ENCODE results near the gene SSU72.
"Not testable (repeated sequence)": the region's sequence is repeated elsewhere in the genome, so short reads cannot be mapped to it uniquely, and the experiment has no call there.

SSU72 gene

GRCh38 chr1:1559066-1559465 lies 15.6 kb downstream of the SSU72 start:
- CTCF ChIA-PET: interaction anchor here (0.6 to 1.3 kb wide), 3 partner anchors 10 to 26 kb away, joined by 3 read pairs; no protein-coding TSS in a partner anchor
- no peak overlapping the region for H3K27ac ChIP-seq (ENCODE audit: insufficient read depth in 1 of 2, low read depth in 1 of 2, low read length in 2 of 2, poor library complexity in 1 of 2, severe bottlenecking in 2 of 2)

GRCh38 chr1:1558591-1558990 lies 16.1 kb downstream of the SSU72 start:
- 94% methylated on average over 4 of the region's 4 CpGs for WGBS (ENCODE audit: insufficient coverage)
- DNase-seq: no peak
- no peaks in the 10 kb centered on the region for H3K27me3 ChIP-seq (replicated peaks in 2 of 5; ENCODE audit: control insufficient read depth in 4 of 5, insufficient read depth in 5 of 5, low read length in 4 of 5)
- ChIA-PET CTCF (interaction anchor here (0.6 to 1.3 kb wide), 3 partner anchors 10 to 36 kb away, joined by 3 to 4 read pairs (median 3); no protein-coding TSS in a partner anchor), POLR2A (interaction anchor here (1.3 kb wide), 1 partner anchor 12 kb away, joined by 3 read pairs; no protein-coding TSS in a partner anchor)
- H3K4me1 ChIP-seq (ENCODE audit: control extremely low read depth in 1 of 4, control insufficient read depth in 4 of 4, insufficient read depth in 4 of 4, low read length in 3 of 4): no peaks in the 10 kb centered on the region
- no peaks in the 10 kb centered on the region for H3K9me3 ChIP-seq (ENCODE audit: control extremely low read depth in 1 of 5, control insufficient read depth in 4 of 5, insufficient read depth in 2 of 5, low read depth in 1 of 5, low read length in 4 of 5)
- H3K27ac ChIP-seq (ENCODE audit: insufficient read depth in 1 of 2, low read depth in 1 of 2, low read length in 2 of 2, poor library complexity in 1 of 2, severe bottlenecking in 2 of 2): no peak overlapping the region
- peaks cover 0 to 63% (median 34%) of the 10 kb centered on the region in 4 experiments for H3K36me3 ChIP-seq (ENCODE audit: control insufficient read depth in 4 of 4, insufficient read depth in 4 of 4, low read length in 3 of 4)
- no peak overlapping the region for H3K4me3 ChIP-seq (ENCODE audit: control insufficient read depth in 1 of 7, extremely low read depth in 1 of 7, insufficient read depth in 4 of 7, low read depth in 2 of 7, low read length in 6 of 7)

More at GRCh38 chr1:1559066-1559465, 15.6 kb downstream of the SSU72 start:
- Histone ChIP-seq H3K27me3 (replicated peaks in 2 of 5; ENCODE audit: control insufficient read depth in 4 of 5, insufficient read depth in 5 of 5, low read length in 4 of 5) (no peaks in the 10 kb centered on the region), H3K4me3 (ENCODE audit: control insufficient read depth in 1 of 7, extremely low read depth in 1 of 7, insufficient read depth in 4 of 7, low read depth in 2 of 7, low read length in 6 of 7) (no peak overlapping the region), H3K36me3 (ENCODE audit: control insufficient read depth in 4 of 4, insufficient read depth in 4 of 4, low read length in 3 of 4) (peaks cover 0 to 67% (median 38%) of the 10 kb centered on the region in 4 experiments), H3K4me1 (ENCODE audit: control extremely low read depth in 1 of 4, control insufficient read depth in 4 of 4, insufficient read depth in 4 of 4, low read length in 3 of 4) (no peaks in the 10 kb centered on the region), H3K9me3 (ENCODE audit: control extremely low read depth in 1 of 5, control insufficient read depth in 4 of 5, insufficient read depth in 2 of 5, low read depth in 1 of 5, low read length in 4 of 5) (no peaks in the 10 kb centered on the region)
- no peak for DNase-seq
- POLR2A ChIA-PET: interaction anchor here (1.3 kb wide), 1 partner anchor 11 kb away, joined by 3 read pairs; no protein-coding TSS in a partner anchor
- 93% methylated on average over 16 of the region's 17 CpGs for WGBS (ENCODE audit: insufficient coverage)

- 97% methylated on average over 7 of the region's 7 CpGs for WGBS (ENCODE audit: insufficient coverage)
- POLR2A ChIA-PET: not testable (repeated sequence)
Measured at GRCh38 chr1:1557688-1558087, 17.0 kb downstream of the SSU72 start.

DNA sequence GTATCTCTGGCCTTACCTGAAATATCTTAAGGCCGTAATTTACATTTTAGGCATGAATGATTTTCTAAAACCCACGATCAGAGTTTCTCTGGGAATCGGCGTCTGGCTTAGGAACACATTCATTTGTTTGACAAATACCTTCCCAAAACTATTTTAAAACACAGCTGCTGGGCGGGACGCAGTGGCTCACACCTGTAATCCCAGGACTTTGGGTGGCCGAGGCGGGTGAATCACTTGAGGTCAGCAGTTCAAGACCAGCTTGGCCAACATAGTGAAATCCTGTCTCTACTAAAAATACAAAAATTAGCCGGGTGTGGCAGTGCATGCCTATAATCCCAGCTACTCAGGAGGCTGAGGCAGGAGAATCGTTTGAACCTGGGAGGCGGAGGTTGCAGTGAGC lies 17.7 kb downstream of the SSU72 start:
- POLR2A ChIA-PET; DNase-seq; H3K9me3 ChIP-seq (ENCODE audit: control extremely low read depth in 1 of 5, control insufficient read depth in 4 of 5, insufficient read depth in 2 of 5, low read depth in 1 of 5, low read length in 4 of 5); H3K4me3 ChIP-seq (ENCODE audit: control insufficient read depth in 1 of 7, extremely low read depth in 1 of 7, insufficient read depth in 4 of 7, low read depth in 2 of 7, low read length in 6 of 7); H3K4me1 ChIP-seq (ENCODE audit: control extremely low read depth in 1 of 4, control insufficient read depth in 4 of 4, insufficient read depth in 4 of 4, low read length in 3 of 4); H3K27me3 ChIP-seq (replicated peaks in 2 of 5; ENCODE audit: control insufficient read depth in 4 of 5, insufficient read depth in 5 of 5, low read length in 4 of 5); H3K27ac ChIP-seq (ENCODE audit: insufficient read depth in 1 of 2, low read depth in 1 of 2, low read length in 2 of 2, poor library complexity in 1 of 2, severe bottlenecking in 2 of 2): not testable (repeated sequence)
- CTCF ChIA-PET: interaction anchor here (0.8 to 1.7 kb wide), 4 partner anchors 9 to 15 kb away, joined by 3 to 8 read pairs (median 4); no protein-coding TSS in a partner anchor
- WGBS (ENCODE audit: insufficient coverage): 96% methylated on average over 7 of the region's 11 CpGs
- H3K36me3 ChIP-seq (ENCODE audit: control insufficient read depth in 4 of 4, insufficient read depth in 4 of 4, low read length in 3 of 4): peaks cover 0 to 52% (median 21%) of the 10 kb centered on the region in 4 experiments

More at GRCh38 chr1:1557688-1558087, 17.0 kb downstream of the SSU72 start:
- not testable (repeated sequence) for H3K27me3 ChIP-seq (replicated peaks in 2 of 5; ENCODE audit: control insufficient read depth in 4 of 5, insufficient read depth in 5 of 5, low read length in 4 of 5); DNase-seq; H3K27ac ChIP-seq (ENCODE audit: insufficient read depth in 1 of 2, low read depth in 1 of 2, low read length in 2 of 2, poor library complexity in 1 of 2, severe bottlenecking in 2 of 2); H3K4me3 ChIP-seq (ENCODE audit: control insufficient read depth in 1 of 7, extremely low read depth in 1 of 7, insufficient read depth in 4 of 7, low read depth in 2 of 7, low read length in 6 of 7); H3K4me1 ChIP-seq (ENCODE audit: control extremely low read depth in 1 of 4, control insufficient read depth in 4 of 4, insufficient read depth in 4 of 4, low read length in 3 of 4); H3K9me3 ChIP-seq (ENCODE audit: control extremely low read depth in 1 of 5, control insufficient read depth in 4 of 5, insufficient read depth in 2 of 5, low read depth in 1 of 5, low read length in 4 of 5)
- peaks cover 0 to 55% (median 28%) of the 10 kb centered on the region in 4 experiments for H3K36me3 ChIP-seq (ENCODE audit: control insufficient read depth in 4 of 4, insufficient read depth in 4 of 4, low read length in 3 of 4)
- CTCF ChIA-PET: interaction anchor here (0.8 to 1.1 kb wide), 2 partner anchors 8 to 11 kb away, joined by 3 to 4 read pairs; no protein-coding TSS in a partner anchor

- Histone ChIP-seq H3K4me3 (ENCODE audit: control insufficient read depth in 1 of 7, extremely low read depth in 1 of 7, insufficient read depth in 4 of 7, low read depth in 2 of 7, low read length in 6 of 7) (no peak overlapping the region), H3K36me3 (ENCODE audit: control insufficient read depth in 4 of 4, insufficient read depth in 4 of 4, low read length in 3 of 4) (peaks cover 0 to 51% (median 17%) of the 10 kb centered on the region in 4 experiments), H3K27me3 (replicated peaks in 2 of 5; ENCODE audit: control insufficient read depth in 4 of 5, insufficient read depth in 5 of 5, low read length in 4 of 5) (no peaks in the 10 kb centered on the region), H3K27ac (ENCODE audit: insufficient read depth in 1 of 2, low read depth in 1 of 2, low read length in 2 of 2, poor library complexity in 1 of 2, severe bottlenecking in 2 of 2) (no peak overlapping the region), H3K4me1 (ENCODE audit: control extremely low read depth in 1 of 4, control insufficient read depth in 4 of 4, insufficient read depth in 4 of 4, low read length in 3 of 4) (no peaks in the 10 kb centered on the region), H3K9me3 (ENCODE audit: control extremely low read depth in 1 of 5, control insufficient read depth in 4 of 5, insufficient read depth in 2 of 5, low read depth in 1 of 5, low read length in 4 of 5) (no peaks in the 10 kb centered on the region)
- WGBS (ENCODE audit: insufficient coverage): 96% methylated on average over 4 of the region's 6 CpGs
- CTCF ChIA-PET: interaction anchor here (1.1 to 1.7 kb wide), 3 partner anchors 9 to 14 kb away, joined by 3 to 8 read pairs (median 4); no protein-coding TSS in a partner anchor
- POLR2A ChIA-PET: no interaction called here
- no peak for DNase-seq
Measured at GRCh38 chr1:1556505-1556904, 18.2 kb downstream of the SSU72 start.

DNA sequence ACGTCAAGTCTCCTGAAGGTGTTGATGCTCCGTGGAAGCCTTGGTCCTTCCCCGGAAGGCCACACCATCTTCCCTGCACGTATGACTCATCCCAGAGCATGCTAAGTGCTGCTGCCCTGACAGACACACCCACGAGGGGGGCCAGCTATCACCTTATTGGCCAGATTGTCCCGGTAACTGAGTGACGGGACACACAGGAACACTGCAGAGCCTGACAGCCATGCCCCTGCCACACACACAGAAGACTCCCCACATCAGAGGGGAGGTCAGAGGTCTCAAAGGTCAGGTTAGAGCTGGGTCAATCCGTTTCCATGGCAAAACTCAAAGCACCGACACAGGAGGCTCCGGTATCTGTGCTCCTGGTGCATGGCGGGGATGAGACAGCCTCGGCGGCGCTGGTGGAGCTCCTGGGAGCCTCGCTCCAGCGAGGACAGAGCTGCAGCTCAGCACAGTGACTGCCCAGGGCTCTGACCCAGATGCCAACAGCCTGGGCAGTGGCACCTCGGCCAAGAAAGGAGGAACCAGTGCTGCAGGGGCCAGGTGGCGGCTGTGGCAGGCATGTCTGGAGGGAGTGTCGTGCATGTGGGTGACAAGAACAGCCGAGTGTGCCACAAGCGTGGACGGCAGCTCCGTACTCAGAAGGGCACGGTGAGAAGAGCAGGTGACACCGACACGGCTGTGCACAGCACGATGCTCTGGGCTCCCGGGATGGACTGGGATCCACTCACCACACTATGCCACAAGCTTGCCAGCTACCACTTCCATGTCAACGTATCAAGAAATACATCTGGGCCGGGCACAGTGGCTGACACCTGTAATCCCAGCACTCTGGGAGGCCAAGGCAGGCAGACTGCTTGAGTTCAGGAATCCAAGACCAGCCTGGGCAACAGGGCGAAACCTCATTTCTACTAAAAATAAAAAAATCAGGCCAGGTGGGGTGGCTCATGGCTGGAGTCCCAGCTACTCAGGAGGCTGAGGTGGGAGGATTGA lies 19.4 kb downstream of the SSU72 start:
- POLR2A ChIA-PET: no interaction called here

More for the DNA sequence above, 19.4 kb downstream of the SSU72 start:
- Histone ChIP-seq H3K36me3 (ENCODE audit: control insufficient read depth in 4 of 4, insufficient read depth in 4 of 4, low read length in 3 of 4) (peaks cover 0 to 46% (median 13%) of the 10 kb centered on the region in 4 experiments), H3K4me3 (ENCODE audit: control insufficient read depth in 1 of 7, extremely low read depth in 1 of 7, insufficient read depth in 4 of 7, low read depth in 2 of 7, low read length in 6 of 7) (no peak overlapping the region), H3K27me3 (replicated peaks in 2 of 5; ENCODE audit: control insufficient read depth in 4 of 5, insufficient read depth in 5 of 5, low read length in 4 of 5) (no peaks in the 10 kb centered on the region), H3K4me1 (ENCODE audit: control extremely low read depth in 1 of 4, control insufficient read depth in 4 of 4, insufficient read depth in 4 of 4, low read length in 3 of 4) (no peaks in the 10 kb centered on the region), H3K27ac (ENCODE audit: insufficient read depth in 1 of 2, low read depth in 1 of 2, low read length in 2 of 2, poor library complexity in 1 of 2, severe bottlenecking in 2 of 2) (no peak overlapping the region), H3K9me3 (ENCODE audit: control extremely low read depth in 1 of 5, control insufficient read depth in 4 of 5, insufficient read depth in 2 of 5, low read depth in 1 of 5, low read length in 4 of 5) (no peaks in the 10 kb centered on the region)
- 98% methylated on average over 29 of the region's 31 CpGs for WGBS (ENCODE audit: insufficient coverage)
- CTCF ChIA-PET: interaction anchor here (1.0 to 2.1 kb wide), 5 partner anchors 11 to 56 kb away, joined by 3 to 8 read pairs (median 4); no protein-coding TSS in a partner anchor
- no peak for DNase-seq
